ENCODE results near the gene MRPS6. TPM values are rescaled to one million over a fixed set of nuclear protein-coding genes. Genes with fewer than 3 reads are reported as not detected.

MRPS6 gene
- total and polyA plus RNA-seq, 10 donors = 18.7 to 74.9 (median 37.7) TPM

GRCh38 chr21:34154878-34155277, 81.5 kb downstream of the MRPS6 start:
- peaks cover 0 to 17% (median 9%) of the 10 kb centered on the region in 8 donors for H3K9me3 ChIP-seq
- 89 to 96% (median 90%) methylated on average over 4 to 5 of the region's 5 CpGs for WGBS, 5 donors
- TF ChIP-seq POLR2A (IDR thresholded peaks at IDR 0.05) (no peak), POLR2AphosphoS5 (IDR thresholded peaks at IDR 0.05) (no peak), CTCF (IDR thresholded peaks at IDR 0.05 in 8 of 11, conservative IDR thresholded peaks at IDR 0.05 in 3 of 11) (no peak)
- no peak for DNase-seq
- H3K4me1 ChIP-seq = no peaks in the 10 kb centered on the region
- no peak overlapping the region for H3K27ac ChIP-seq
- intact Hi-C loops (cut with DNase I; ENCODE audit: low total_unique reads) = no loop called here
- H3K4me3 ChIP-seq = no peak overlapping the region
- no peaks in the 10 kb centered on the region for H3K36me3 ChIP-seq
- no peaks in the 10 kb centered on the region for H3K27me3 ChIP-seq (replicated peaks in 1 of 7)

- peaks cover 0 to 38% (median 29%) of the 10 kb centered on the region in 8 donors for H3K9me3 ChIP-seq
- intact Hi-C loops (cut with DNase I; ENCODE audit: low total_unique reads) = no loop called here
- no peaks in the 10 kb centered on the region for H3K36me3 ChIP-seq
- TF ChIP-seq CTCF (IDR thresholded peaks at IDR 0.05 in 8 of 11, conservative IDR thresholded peaks at IDR 0.05 in 3 of 11) = no peak
- H3K27ac ChIP-seq = no peak overlapping the region
- no peak overlapping the region for H3K4me3 ChIP-seq
- WGBS, 5 donors = 85 to 94% (median 87%) methylated on average over 3 of the region's 3 CpGs
- H3K27me3 ChIP-seq (replicated peaks in 1 of 7) = no peaks in the 10 kb centered on the region
- H3K4me1 ChIP-seq = no peaks in the 10 kb centered on the region
- no peak for DNase-seq
Measured at GRCh38 chr21:34156957-34157356, 83.6 kb downstream of the MRPS6 start.

- intact Hi-C loops (cut with DNase I; ENCODE audit: low total_unique reads) = no loop called here
- 82 to 94% (median 89%) methylated on average over 2 of the region's 2 CpGs for WGBS, 5 donors
Measured at GRCh38 chr21:34157521-34157920, 84.1 kb downstream of the MRPS6 start.

More at GRCh38 chr21:34157521-34157920, 84.1 kb downstream of the MRPS6 start:
- H3K9me3 ChIP-seq = peaks cover 0 to 44% (median 34%) of the 10 kb centered on the region in 8 donors
- no peaks in the 10 kb centered on the region for H3K27me3 ChIP-seq (replicated peaks in 1 of 7)
- H3K27ac ChIP-seq = no peak overlapping the region
- no peak overlapping the region for H3K4me3 ChIP-seq
- no peaks in the 10 kb centered on the region for H3K4me1 ChIP-seq
- TF ChIP-seq CTCF (IDR thresholded peaks at IDR 0.05 in 8 of 11, conservative IDR thresholded peaks at IDR 0.05 in 3 of 11) = no peak
- no peak for TF ChIP-seq POLR2A (IDR thresholded peaks at IDR 0.05)
- TF ChIP-seq POLR2AphosphoS5 (IDR thresholded peaks at IDR 0.05) = no peak
- no peaks in the 10 kb centered on the region for H3K36me3 ChIP-seq
- DNase-seq = no peak

Data from spleen (tissue), 11 donors.